Spleen (tissue), 7 donors: ENCODE results near the gene MPP2.

Experiments
- CTCF ChIP-seq, 11 experiments: fragments of 200-600 bp in 7 of 11; fragments of 450-650 bp in 4 of 11; sonication (generic) in 4 of 11; IDR thresholded peaks in 8 of 11; conservative IDR thresholded peaks in 3 of 11; 1 replicate in 7 of 11; 2 replicates in 4 of 11; pipeline versions ENCODE4 v1.4.0 to v1.8.0; 2016 to 2021; ENCODE audit warnings: antibody characterized with exemption in 11 of 11, inconsistent platforms in 4 of 11, mild to moderate bottlenecking in 1 of 11
- POLR2A ChIP-seq, 3 donors: fragments of 450-650 bp; IDR thresholded peaks; one replicate each; pipeline ENCODE4 v1.5.1; 2017; ENCODE audit warnings: antibody characterized with exemption in 3 of 3, mild to moderate bottlenecking in 1 of 3
- POLR2AphosphoS5 ChIP-seq, 3 donors: sonication (generic); formaldehyde crosslinking; IDR thresholded peaks; one replicate each; pipeline ENCODE4 v1.5.1; 2017; ENCODE audit warnings: antibody characterized with exemption in 3 of 3
- donor health status: DM: no; HTN: no; CAD: no; lungs with moderate emphysema.
- donor health status: DM: no; HTN: no; CAD: no.
- donor health status: DM: no; HTN: no; CAD: no.

DNA sequence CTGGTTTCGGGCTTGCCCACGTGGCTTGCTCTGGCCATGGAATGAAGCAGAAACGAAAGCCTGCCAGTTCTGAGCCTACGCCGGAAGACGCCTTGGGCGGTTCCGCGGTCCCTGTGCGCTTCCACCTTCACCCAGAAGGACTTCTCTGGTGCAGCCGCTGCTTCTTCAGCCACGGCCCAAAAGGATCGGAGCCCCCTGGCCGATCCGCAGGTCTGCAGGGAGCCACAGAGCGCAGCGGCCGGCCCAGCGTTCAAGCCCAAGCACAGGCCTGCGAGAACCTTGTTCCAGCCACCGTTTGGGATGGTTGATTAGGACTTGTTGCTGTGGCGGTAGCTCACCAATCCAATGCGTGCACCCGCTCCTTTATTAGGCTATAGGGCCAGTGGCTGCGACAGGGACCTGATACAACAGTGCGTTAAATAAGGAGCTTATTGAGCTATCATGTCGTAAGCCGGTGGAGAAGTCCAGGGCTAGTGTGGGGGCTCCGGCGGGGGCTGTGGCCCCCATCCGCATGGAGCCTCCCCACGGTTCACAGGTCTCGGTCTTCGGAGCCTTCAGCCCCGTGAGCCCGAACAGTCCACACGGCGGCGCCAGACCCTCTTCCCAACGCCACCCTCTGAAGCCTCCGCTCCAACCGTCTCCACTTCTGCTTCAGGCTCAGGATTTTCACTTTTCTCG lies 10.2 kb upstream of the MPP2 start:
- TF ChIP-seq CTCF (IDR thresholded peaks at IDR 0.05 in 8 of 11, conservative IDR thresholded peaks at IDR 0.05 in 3 of 11) (peak in 7 of 11 experiments; percentile 21 to 61 (median 49)), POLR2A (IDR thresholded peaks at IDR 0.05) (no peak), POLR2AphosphoS5 (IDR thresholded peaks at IDR 0.05) (peak in 2 of 3 donors; percentile 16 to 28)
